HG03342 (cell line): ENCODE measurements around the gene PIK3AP1.

Source experiments
- ATAC-seq: cut with Tn5 transposase; IDR thresholded peaks from one replicate; pipeline ENCODE4 v1.9.1; 2021; ENCODE audit warnings: mild to moderate bottlenecking, moderate library complexity; ENCODE audit not compliant: unreplicated experiment

Gene PIK3AP1

GRCh38 chr10:96646751-96647166 is 73.6 kb downstream of the PIK3AP1 start:
- ATAC-seq = no peak

GRCh38 chr10:96646301-96646700 is 74.0 kb downstream of the PIK3AP1 start:
- ATAC-seq = no peak

- no peak for ATAC-seq
Observed at GRCh38 chr10:96645191-96645721, 75.1 kb downstream of the PIK3AP1 start.

- no peak for ATAC-seq
Observed at GRCh38 chr10:96643920-96644319, 76.4 kb downstream of the PIK3AP1 start.

GRCh38 chr10:96642973-96643372 is 77.3 kb downstream of the PIK3AP1 start:
- no peak for ATAC-seq

- no peak for ATAC-seq
Observed at GRCh38 chr10:96642530-96642929, 77.8 kb downstream of the PIK3AP1 start.

- ATAC-seq = no peak
Observed at GRCh38 chr10:96641396-96642295, 78.7 kb downstream of the PIK3AP1 start.

GRCh38 chr10:96639899-96640298 is 80.4 kb downstream of the PIK3AP1 start:
- ATAC-seq = no peak

GRCh38 chr10:96638696-96639095 is 81.6 kb downstream of the PIK3AP1 start:
- ATAC-seq = no peak

GRCh38 chr10:96638120-96638519 is 82.2 kb downstream of the PIK3AP1 start:
- ATAC-seq = no peak

- no peak for ATAC-seq
Observed at GRCh38 chr10:96637709-96638108, 82.6 kb downstream of the PIK3AP1 start.

- no peak for ATAC-seq
Observed at GRCh38 chr10:96636551-96636950, 83.8 kb downstream of the PIK3AP1 start.

- ATAC-seq = no peak
Observed at GRCh38 chr10:96632974-96633710, 87.2 kb downstream of the PIK3AP1 start.

GRCh38 chr10:96627292-96627691 is 93.0 kb downstream of the PIK3AP1 start:
- no peak for ATAC-seq

- no peak for ATAC-seq
Observed at GRCh38 chr10:96626795-96627194, 93.5 kb downstream of the PIK3AP1 start.

- no peak for ATAC-seq
Observed at GRCh38 chr10:96625173-96625572, 95.1 kb downstream of the PIK3AP1 start.

- no peak for ATAC-seq
Observed at GRCh38 chr10:96622013-96622787, 98.1 kb downstream of the PIK3AP1 start.

- ATAC-seq = no peak
Observed at GRCh38 chr10:96619796-96620773, 100.2 kb downstream of the PIK3AP1 start.

GRCh38 chr10:96619120-96619519 is 101.2 kb downstream of the PIK3AP1 start:
- no peak for ATAC-seq

- ATAC-seq = no peak
Observed at GRCh38 chr10:96618653-96619052, 101.7 kb downstream of the PIK3AP1 start.
